ENCODE results near the gene NMT2. TPM values are rescaled to one million over a fixed set of nuclear protein-coding genes. Genes with fewer than 3 reads are reported as not detected.

The NMT2 gene
- polyA plus RNA-seq, 3 donors, result 0.35 to 1.1 (median 0.36) TPM

DNA sequence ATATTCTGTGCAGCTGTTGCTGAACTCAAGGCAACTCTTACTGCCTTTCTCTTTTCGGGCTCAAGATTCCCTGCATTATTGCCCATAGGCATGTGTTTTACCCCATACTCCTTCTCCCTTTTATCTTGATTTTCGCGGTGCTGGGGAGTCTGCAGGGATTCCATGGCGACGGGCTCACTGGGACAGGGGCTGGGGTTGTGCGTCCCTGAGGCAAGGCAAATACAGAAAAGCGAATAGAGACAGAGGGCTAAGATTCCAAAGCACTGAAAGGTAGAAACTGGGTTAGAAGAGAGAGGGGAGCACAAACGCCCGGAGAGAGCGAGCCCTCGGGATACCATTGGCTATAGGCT lies 71.9 kb downstream of the NMT2 start:
- WGBS (ENCODE audit: insufficient coverage), result 0% methylated on average over 10 of the region's 11 CpGs
- Mint-ChIP-seq H3K9me3 (no peaks in the 10 kb centered on the region), H3K36me3 (peaks cover 13 to 16% of the 10 kb centered on the region in 2 donors), H3K4me3 (peak overlapping the region; percentile 98 to 99), H3K4me1 (peaks cover 23% of the 10 kb centered on the region), H3K27me3 (ENCODE audit: low read depth in 3 of 3) (peaks cover 0 to 8% (median 2%) of the 10 kb centered on the region in 3 donors), H3K27ac (peak overlapping the region; percentile 97 to 99 (median 98))
- H3K4me2 ChIP-seq (replicated peaks; ENCODE audit: extremely low read depth, low read length, poor library complexity, severe bottlenecking), result peak overlapping the region; percentile 96
- no peak for DNase-seq
- intact Hi-C loops (cut with micrococcal nuclease), result loop anchor here (5.0 kb wide), 3 partner anchors 71 to 259 kb away; partner anchors contain the start of genes DCLRE1C (in 2 of the 2), CDNF (in 1 of the 2), HSPA14 (in 1 of the 2) and MSANTD7 (in 1 of the 2)
- H3K27ac ChIP-seq (ENCODE audit: low read depth in 1 of 2, low read length in 2 of 2), result peak overlapping the region; percentile 95 to 96
- H3K9ac ChIP-seq (ENCODE audit: insufficient read depth, low read length, poor library complexity, severe bottlenecking), result peak overlapping the region; percentile 95
- H4K20me1 ChIP-seq (ENCODE audit: insufficient read depth, low read length), result peaks cover 29% of the 10 kb centered on the region
- H3K9me3 ChIP-seq (replicated peaks in 1 of 2; ENCODE audit: control insufficient read depth in 1 of 2, insufficient read depth in 1 of 2, low read length in 2 of 2), result no peaks in the 10 kb centered on the region
- peaks cover 19 to 21% of the 10 kb centered on the region in 2 donors for H3K4me1 ChIP-seq (ENCODE audit: control insufficient read depth in 1 of 2, insufficient read depth in 2 of 2, low read length in 2 of 2)
- peaks cover 40% of the 10 kb centered on the region for H3K79me2 ChIP-seq (ENCODE audit: insufficient read depth, low read length)
- peaks cover 0 to 16% of the 10 kb centered on the region in 2 donors for H3K36me3 ChIP-seq (replicated peaks in 1 of 2; ENCODE audit: control insufficient read depth in 1 of 2, insufficient read depth in 2 of 2, low read length in 2 of 2)
- H2AFZ ChIP-seq (ENCODE audit: insufficient read depth, low read depth, low read length, poor library complexity, severe bottlenecking), result peak overlapping the region; percentile 93
- TF ChIP-seq, protein P1, sequence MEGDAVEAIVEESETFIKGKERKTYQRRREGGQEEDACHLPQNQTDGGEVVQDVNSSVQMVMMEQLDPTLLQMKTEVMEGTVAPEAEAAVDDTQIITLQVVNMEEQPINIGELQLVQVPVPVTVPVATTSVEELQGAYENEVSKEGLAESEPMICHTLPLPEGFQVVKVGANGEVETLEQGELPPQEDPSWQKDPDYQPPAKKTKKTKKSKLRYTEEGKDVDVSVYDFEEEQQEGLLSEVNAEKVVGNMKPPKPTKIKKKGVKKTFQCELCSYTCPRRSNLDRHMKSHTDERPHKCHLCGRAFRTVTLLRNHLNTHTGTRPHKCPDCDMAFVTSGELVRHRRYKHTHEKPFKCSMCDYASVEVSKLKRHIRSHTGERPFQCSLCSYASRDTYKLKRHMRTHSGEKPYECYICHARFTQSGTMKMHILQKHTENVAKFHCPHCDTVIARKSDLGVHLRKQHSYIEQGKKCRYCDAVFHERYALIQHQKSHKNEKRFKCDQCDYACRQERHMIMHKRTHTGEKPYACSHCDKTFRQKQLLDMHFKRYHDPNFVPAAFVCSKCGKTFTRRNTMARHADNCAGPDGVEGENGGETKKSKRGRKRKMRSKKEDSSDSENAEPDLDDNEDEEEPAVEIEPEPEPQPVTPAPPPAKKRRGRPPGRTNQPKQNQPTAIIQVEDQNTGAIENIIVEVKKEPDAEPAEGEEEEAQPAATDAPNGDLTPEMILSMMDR (IDR thresholded peaks at IDR 0.05), result no peak
- H3K4me3 ChIP-seq (replicated peaks in 1 of 3; ENCODE audit: low read depth in 2 of 3, low read length in 3 of 3), result peak overlapping the region; percentile 67 to 81 (median 81)
- H3K27me3 ChIP-seq (ENCODE audit: control insufficient read depth in 2 of 2, insufficient read depth in 2 of 2, low read length in 2 of 2), result no peaks in the 10 kb centered on the region

- H3K4me1 Mint-ChIP-seq, result peaks cover 9% of the 10 kb centered on the region
- H3K36me3 Mint-ChIP-seq, result no peaks in the 10 kb centered on the region
- H3K27me3 ChIP-seq (ENCODE audit: control insufficient read depth in 2 of 2, insufficient read depth in 2 of 2, low read length in 2 of 2), result peaks cover 2 to 6% of the 10 kb centered on the region in 2 donors
- no peak for DNase-seq
- peaks cover 4 to 10% (median 4%) of the 10 kb centered on the region in 3 donors for H3K27me3 Mint-ChIP-seq (ENCODE audit: low read depth in 3 of 3)
- no peak overlapping the region for H3K4me3 ChIP-seq (replicated peaks in 1 of 3; ENCODE audit: low read depth in 2 of 3, low read length in 3 of 3)
- no peak overlapping the region for H3K4me3 Mint-ChIP-seq
- no peaks in the 10 kb centered on the region for H3K9me3 Mint-ChIP-seq
- no peak overlapping the region for H3K9ac ChIP-seq (ENCODE audit: insufficient read depth, low read length, poor library complexity, severe bottlenecking)
- TF ChIP-seq, protein P1 (IDR thresholded peaks at IDR 0.05), result no peak
- no peaks in the 10 kb centered on the region for H4K20me1 ChIP-seq (ENCODE audit: insufficient read depth, low read length)
- WGBS (ENCODE audit: insufficient coverage), result 100% methylated on average over 4 of the region's 16 CpGs
- peaks cover 4% of the 10 kb centered on the region for H3K79me2 ChIP-seq (ENCODE audit: insufficient read depth, low read length)
- no peaks in the 10 kb centered on the region for H3K36me3 ChIP-seq (replicated peaks in 1 of 2; ENCODE audit: control insufficient read depth in 1 of 2, insufficient read depth in 2 of 2, low read length in 2 of 2)
- H3K27ac ChIP-seq (ENCODE audit: low read depth in 1 of 2, low read length in 2 of 2), result no peak overlapping the region
- no peak overlapping the region for H2AFZ ChIP-seq (ENCODE audit: insufficient read depth, low read depth, low read length, poor library complexity, severe bottlenecking)
- intact Hi-C loops (cut with micrococcal nuclease), result no loop called here
- H3K4me2 ChIP-seq (replicated peaks; ENCODE audit: extremely low read depth, low read length, poor library complexity, severe bottlenecking), result no peak overlapping the region
- H3K4me1 ChIP-seq (ENCODE audit: control insufficient read depth in 1 of 2, insufficient read depth in 2 of 2, low read length in 2 of 2), result peaks cover 18 to 21% of the 10 kb centered on the region in 2 donors
- no peak overlapping the region for H3K27ac Mint-ChIP-seq
- H3K9me3 ChIP-seq (replicated peaks in 1 of 2; ENCODE audit: control insufficient read depth in 1 of 2, insufficient read depth in 1 of 2, low read length in 2 of 2), result no peaks in the 10 kb centered on the region
These were observed 75.6 kb downstream of the NMT2 start for GRCh38 chr10:15092855-15093408.
